IPS-NIHi7 (cell line): ENCODE measurements around the gene CACNA1B.
A peak's percentile ranks its signal among the peaks of the same experiment; 100 is the strongest.

Experiments
- DNase-seq: peaks from one replicate; pipeline ENCODE4 v3.0.0; 2012; ENCODE audit warnings: mixed read lengths; ENCODE audit errors: extremely low spot score

Gene CACNA1B

DNA sequence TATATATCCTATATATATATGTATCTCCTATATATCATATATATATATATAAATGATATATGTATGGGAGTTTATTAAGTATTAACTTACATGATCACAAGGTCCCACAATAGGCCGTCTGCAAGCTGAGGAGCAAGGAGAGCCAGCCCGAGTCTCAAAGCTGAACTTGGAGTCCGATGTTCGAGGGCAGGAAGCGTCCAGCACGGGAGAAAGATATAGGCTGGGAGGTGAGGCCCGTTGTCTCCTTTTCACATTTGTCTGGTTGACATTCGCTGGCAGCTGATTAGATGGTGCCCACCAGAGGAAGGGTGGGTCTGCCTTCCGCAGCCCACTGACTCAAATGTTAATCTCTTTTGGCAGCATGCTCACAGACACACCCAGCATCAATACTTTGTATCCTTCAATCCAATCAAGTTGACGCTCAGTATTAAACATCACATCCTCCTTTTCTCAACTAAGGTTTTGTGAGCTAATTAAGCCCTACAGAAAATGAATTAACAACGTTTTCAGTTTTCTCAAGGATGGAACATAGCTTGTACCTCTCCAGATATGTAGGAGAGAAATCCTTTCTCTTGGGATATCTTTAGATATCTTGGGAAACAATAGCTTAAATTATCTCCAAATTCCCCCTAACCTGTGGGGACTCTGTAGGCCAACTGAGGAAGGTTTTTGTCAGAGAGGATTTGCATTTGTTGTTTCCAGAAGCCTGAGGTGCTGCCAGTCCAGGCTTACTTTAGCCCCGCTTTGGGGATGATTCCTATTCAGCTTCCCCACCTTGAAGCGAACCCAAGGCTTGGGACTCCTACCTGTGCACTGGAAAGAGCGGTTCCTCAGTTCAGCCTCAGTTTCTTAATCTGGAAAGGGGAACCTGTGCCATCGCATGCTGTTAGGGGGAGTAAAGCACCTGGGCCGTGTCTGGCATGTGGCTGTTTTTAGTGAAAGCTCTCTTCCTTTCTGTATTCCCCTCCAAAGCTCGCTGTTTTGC is 163.2 kb downstream of the CACNA1B start:
- no peak for DNase-seq

DNA sequence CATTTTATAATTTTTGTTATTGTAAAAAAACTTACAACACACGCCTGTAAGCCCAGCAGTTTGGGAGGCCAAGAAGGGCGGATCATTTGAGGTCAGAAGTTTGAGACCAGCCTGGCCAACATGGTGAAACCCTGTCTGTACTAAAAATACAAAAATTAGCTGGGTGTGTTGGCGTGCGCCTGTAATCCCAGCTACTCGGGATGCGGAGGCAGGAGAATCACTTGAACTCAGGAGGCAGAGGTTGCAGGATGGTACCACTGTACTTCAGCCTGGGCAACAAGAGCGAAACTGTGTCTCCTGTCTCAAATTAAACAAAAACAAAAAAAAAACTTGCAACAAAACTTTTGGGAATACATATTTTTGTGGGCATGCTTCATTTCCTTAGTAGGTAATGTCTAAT is 164.6 kb downstream of the CACNA1B start:
- DNase-seq: no peak

DNA sequence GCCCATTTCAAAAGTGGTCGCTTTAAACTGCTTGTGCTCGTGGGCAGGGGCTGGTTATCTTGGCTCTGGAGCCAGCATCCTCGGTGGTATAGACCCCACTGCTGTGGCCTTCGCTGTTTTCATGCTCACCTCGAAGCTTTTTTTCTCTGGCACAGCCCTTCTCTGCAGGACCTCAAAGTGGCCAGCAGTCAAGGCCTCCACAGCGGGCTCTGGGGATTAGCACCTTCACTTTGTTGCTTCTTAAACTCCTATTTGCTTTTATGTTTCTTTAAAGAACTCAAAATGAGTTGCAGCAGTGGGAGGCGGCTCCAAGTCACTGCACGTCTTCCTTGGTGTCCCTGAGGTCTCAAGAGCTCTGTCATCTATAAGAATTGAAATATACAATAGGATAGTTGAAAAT is 165.1 kb downstream of the CACNA1B start:
- DNase-seq: peak; percentile 14

DNA sequence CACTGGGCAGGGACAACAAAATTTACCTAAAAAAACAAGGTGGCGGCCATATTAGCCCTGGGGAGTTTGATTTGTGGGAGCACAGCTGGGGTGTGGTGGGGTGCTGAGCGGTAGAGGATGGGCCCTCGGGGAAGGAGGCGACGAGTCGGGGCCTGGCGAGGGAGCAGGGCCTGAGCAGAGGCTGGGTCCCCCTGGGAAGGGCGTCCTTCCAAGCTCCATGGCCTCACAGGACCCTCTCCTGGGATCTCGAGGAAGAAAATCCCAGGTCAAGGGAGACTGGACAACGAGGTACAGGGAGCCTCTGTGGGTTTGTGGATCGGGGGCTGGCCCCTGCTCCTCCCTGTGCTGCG is 165.5 kb downstream of the CACNA1B start:
- no peak for DNase-seq

DNA sequence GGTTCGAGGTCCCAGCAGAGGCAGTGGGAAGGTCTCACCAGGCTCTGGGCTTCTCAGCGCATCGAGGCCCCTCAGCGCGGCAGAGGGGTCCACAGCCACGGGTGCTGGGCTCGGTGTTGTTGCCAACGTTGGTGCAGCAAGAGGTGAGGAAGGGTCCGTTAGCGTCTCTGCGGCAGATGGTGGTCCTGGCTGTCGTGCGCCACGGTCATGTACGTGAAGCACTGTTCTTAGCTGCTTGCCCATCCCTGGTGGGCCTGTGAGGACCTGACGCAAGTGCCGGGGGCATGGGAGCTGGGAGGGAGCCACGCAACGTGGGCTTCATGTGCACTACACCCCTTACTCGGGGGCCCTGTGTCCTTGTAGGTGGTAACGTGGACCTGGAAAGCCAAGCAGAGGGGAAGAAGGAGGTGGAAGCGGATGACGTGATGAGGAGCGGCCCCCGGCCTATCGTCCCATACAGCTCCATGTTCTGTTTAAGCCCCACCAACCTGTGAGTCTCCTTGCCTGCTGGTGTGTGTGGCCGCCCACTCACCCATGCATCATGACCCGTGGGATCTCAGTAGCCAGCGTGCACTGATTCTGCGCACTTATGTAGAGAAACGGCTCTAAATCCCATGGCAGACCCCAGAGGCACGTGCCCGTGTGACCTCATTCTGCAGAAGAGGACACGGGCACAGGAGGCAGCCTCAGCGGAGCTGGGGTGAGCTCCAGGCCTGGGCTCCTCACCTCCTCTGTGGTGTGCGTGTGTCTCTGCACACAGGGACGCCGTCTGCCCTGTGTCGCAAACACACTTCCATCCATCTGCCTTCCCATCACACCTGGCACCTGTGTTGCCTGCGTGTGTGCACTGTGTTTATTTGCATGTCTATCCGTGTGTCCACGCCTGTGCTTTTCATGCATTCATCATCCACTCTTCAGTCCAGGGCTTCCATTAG is 166.1 kb downstream of the CACNA1B start:
- DNase-seq: peak; percentile 5

DNA sequence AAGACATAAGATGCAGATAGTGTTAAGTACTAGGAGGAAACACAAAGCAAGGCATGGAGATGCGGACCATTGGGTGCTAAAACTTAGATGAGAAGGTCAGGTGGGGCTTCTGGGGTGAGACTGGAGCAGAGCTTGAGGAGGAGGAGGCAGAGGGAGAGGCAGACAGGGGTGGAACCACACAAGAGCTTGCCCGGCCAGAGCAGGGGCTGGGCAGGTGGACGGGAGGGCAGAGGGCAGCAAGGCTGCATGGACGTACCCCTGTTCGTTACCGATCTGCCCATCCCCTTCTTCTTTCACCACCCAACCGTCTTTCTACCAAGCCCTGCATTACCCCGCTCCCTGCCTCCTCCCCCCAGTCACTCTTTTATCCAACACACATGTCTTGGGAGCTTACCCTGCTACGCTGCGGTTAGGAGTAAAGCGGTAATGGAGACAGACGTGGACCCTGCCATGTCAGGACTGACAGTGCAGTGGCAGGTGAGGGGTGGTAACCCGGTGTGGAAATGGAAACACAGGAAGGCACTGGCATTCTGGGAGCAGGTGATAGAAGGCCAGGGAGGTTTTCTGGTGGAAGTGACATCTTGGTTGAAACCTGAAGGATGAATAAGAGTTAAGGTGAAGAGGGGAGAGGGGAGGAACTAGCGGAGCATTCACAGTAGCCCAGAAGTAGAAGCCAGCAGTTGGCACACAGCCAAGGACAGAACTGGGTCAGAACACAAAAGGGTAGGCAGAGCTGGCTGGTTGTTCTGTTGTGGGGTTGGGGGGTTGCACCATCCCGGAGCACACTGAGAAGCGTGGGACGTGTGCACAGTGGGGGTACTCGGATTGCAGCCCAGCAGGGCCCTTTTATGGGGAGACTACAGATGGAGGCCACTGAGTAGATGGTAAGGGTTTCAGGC is 167.2 kb downstream of the CACNA1B start:
- peak; percentile 6 for DNase-seq

DNA sequence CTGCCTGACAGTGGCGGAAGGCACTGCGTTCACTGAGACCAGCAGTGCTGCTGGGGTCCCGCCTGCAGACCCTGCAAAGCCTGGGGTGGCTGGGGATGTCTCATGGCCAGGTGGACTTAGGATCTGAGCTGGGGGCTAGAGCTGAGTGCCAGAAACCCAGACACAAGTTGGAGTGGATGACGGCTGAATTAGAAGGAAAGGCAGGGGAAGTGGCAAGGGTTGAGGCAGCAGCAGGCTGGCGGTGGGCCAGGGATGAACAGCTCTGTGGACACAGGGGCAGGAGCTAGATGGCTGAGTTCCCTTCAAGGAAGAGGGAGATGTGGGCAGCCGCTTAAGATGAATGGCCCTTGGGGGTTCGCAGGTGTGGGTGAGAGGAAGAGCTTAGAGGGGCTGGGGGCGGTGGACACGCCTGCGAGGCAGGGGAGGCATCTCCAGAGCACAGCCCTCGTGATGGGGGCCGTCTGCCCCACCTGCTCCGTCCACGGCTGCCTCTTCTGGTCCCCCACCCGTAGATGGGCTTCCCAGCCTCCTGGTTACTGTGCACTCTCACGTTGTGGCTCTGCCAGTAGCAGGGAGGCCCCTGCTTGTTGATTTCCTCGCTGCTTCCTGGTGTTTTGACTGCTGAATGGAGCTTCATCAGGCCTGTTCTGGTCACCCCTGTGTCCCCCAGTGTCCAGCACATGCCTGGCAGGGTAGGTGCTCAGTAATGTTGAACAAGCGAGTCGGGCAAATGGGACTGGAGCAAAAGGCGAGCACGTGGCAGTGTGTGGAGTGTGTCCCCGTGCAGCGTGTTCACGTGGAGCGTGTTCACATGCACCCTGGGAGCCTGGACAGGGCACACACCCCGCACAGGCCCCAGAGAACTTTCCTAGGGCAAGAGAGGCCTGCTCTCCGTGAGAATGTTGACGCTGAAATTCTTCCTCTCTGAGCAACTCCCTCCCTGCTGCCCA is 168.2 kb downstream of the CACNA1B start:
- peak; percentile 7 for DNase-seq

DNA sequence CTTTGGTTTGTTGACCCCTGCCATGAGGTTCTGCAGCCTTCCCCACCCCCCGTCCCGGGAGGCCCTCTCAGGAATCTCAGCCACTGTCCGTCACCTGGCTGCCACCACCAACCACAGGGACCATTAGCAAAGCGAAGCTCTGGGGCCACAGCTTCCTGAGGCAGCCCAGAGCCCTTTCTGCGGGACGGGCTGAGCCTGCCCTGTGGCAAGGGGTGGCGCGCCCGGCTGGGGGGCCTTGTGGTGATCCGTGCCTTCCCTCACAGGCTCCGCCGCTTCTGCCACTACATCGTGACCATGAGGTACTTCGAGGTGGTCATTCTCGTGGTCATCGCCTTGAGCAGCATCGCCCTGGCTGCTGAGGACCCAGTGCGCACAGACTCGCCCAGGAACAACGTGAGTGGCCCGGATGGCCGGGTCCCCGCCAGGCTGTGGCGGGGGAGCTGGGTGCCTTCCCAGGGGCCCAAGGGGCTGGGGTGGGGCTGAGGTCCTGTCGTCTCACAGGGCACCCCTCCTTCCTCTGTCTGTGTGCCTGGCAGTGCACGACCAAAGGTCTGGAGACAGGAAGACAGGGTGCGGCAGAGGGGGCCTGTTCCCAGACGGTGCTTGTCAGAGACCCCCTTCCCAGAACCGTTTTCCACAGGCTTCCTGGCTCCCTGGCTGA is 169.2 kb downstream of the CACNA1B start:
- DNase-seq: peak; percentile 8

DNA sequence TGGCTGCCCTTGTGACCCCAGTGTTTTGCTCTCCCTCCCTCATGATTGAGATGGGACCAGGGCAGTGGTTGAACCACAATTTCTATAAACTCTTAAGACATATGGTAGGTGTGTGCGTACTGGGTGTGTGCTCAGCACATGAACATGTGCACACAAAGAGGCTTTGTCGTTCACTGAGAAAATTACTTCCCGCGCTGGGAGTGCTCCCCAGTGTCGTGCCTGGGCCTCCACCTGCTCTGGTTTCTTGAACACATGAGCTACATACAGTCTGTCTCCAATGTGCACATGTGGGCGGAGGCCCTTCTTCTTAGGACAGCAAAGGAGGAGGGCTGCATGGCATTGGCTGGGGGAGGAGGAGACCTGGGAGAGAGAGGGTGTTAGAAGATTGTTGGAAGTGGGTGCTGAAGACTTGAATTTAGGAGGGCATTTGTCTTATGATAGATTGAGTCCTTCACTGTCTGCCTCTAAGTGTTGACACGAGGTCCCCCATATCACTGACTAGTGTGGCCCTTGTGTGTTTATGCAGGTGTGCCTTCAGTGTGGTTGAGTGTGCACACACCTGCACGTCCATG is 170.0 kb downstream of the CACNA1B start:
- DNase-seq: no peak

DNA sequence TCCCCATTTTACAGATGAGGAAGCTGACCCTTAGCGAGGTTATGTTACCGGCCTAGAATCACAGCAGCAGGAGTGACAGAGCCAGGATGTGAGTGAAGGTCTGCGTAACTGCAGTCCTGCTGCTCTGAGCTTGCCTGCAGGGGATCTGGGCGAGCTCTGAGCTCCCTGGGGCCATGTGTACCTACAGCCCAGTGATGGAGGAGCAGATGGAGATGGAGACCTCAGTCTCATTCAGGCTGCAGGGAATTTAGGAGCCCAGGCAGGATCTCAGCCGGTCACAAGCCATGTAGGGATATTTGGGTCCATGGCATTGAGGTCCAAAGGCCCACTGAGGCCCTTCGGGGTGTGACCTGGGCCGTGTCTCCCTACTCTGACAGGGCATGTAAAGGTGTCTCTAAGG is 170.6 kb downstream of the CACNA1B start:
- DNase-seq: no peak

DNA sequence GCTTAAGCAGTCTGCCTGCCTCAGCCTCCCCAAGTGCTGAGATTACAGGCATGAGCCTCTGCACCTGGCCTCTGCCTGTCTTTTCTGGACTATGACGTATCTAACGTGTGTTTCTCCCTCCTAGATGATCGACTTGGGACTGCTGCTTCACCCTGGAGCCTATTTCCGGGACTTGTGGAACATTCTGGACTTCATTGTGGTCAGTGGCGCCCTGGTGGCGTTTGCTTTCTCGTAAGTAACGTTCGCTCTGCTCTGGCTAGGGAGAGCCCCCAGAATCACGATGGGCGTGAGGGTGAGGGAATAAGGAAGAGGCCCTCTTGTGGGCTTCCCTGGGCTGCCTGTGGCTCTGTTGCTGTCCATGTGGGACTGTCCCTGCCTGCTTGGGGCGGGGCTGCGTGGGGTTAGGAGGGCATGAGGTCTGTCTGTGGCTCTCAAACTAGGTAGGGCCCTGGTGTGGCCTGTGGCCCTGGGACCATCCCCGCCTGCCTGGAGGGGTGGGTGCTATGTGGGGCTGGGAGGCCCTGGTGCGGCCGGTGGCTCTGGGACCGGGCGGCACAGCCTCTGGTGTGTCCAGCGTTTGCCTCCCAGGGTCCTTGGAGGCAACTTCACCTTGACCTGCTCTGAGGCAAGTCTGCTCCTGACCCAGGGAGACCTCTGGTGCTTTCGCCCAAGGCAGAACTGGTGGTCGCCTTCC is 171.7 kb downstream of the CACNA1B start:
- DNase-seq: peak; percentile 4

DNA sequence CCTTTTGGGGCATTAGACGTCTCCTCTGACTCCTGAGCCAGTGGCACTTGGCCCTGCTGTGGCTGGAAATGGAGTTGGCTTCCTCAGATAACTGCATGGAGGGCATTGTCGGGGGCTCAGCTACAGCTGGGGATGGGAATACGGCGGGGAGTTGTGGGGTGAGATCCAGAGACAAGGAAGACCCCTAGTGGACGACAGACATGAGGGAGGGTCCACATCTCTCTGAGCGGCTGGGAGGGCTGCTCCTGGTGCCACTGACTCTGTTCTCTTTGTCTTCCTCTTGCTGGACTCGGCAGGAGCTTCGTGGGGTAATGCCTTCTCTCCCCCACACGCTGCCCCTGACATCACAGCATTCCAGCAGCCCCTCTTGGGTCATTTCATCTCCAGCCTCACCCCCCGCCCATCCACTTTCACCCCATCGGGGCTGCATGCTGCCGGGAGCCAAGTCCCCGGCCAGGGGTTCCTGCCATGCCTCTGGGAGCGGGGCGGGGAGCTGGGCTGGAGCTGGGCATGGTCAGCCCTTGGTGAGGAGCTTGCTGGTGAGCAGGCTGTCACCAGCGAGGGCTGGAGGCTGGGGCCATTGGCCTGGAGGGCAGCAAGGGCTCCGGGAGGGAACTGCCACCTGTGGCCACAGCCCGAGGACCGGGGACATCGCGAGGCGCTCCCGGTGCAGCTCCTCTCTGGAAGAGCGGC is 172.3 kb downstream of the CACNA1B start:
- peak; percentile 15 for DNase-seq

DNA sequence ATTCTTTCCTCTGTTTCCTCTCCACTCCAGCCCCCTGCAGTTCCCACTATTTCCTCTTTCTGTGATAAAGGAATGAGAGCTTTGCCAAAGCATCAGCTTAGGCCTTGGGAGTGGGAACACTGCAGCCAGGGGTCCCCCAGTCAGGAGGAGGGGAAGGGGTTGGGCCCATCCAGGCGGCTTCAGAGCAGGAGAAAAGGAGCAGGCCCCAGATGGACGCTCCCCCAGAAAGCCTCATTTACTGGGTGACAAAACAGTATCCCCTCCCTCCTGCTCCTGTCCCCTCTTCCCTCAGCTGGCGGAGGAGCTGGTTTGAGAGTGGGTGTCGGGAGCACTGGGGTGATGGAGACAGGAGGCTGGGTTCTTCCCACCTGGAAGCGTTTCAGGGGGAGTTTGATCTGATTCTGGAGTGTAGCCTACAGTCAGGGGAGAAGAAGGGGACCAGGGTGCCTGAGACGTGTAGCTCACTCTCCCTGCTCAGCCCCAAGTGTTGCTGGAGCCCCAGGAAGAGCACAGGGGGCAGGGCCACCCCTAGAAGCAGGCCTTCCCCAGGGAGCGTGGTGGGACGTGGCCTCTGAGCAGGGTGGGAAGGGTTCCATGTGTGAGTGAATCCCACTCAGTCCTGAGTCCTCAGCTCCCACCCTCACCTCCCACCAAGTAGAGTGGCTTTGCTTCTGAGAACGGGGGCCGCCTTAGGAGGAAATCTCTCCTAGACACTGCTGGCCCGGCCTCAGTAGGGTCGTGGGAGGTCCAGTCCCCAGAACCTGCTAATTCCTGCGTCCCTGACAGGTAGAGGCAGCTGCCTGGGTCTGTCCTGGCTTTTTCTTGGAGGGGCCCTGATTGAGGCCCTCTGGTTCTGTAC is 173.1 kb downstream of the CACNA1B start:
- peak; percentile 9 for DNase-seq

DNA sequence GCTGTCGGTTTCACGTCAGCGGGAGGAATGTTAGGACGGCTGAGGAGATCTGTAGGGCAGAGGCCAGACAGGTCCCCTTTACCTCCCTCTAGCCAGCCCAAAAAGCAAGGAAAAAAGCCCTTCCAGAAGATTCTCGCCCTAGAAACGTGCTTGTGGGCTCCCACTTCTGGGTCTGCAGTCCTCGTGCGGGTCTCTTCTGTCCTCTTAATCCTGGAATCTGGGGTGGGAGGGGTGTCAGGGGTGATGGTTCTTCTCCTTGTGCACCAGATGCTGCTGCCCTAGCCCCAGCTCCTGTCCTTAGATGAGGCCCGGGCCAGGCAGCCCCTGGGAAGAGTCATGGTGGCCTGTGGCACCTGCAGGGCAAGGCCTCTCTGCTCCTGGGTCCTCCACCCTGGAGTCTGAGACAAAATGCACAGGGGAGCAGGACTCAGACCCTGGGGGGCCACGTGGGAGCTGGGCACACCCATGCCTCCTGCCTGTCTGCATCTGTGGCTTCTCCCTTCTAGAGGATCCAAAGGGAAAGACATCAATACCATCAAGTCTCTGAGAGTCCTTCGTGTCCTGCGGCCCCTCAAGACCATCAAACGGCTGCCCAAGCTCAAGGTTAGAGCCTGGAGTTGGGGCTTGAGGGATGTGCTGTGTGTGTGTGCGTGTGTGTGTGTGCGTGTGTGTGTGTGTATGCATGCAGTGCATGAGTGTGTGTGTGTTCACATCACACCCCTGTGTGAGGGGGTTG is 174.2 kb downstream of the CACNA1B start:
- DNase-seq: peak; percentile 6

DNA sequence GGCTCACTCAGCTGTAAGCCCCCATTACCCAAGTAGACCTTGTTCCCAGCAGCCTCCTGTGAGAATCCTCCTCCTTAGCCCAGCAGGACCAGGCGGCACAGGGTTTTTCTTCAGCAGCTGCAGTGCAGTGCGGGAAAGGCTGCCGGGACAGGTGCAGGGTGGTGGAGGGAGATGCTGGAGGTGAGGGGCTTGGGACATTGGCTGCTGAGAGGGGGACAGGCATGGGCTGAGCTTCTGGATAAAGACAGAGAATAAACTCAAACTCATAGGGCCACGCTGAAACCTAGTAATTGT is 174.7 kb downstream of the CACNA1B start:
- DNase-seq: no peak

DNA sequence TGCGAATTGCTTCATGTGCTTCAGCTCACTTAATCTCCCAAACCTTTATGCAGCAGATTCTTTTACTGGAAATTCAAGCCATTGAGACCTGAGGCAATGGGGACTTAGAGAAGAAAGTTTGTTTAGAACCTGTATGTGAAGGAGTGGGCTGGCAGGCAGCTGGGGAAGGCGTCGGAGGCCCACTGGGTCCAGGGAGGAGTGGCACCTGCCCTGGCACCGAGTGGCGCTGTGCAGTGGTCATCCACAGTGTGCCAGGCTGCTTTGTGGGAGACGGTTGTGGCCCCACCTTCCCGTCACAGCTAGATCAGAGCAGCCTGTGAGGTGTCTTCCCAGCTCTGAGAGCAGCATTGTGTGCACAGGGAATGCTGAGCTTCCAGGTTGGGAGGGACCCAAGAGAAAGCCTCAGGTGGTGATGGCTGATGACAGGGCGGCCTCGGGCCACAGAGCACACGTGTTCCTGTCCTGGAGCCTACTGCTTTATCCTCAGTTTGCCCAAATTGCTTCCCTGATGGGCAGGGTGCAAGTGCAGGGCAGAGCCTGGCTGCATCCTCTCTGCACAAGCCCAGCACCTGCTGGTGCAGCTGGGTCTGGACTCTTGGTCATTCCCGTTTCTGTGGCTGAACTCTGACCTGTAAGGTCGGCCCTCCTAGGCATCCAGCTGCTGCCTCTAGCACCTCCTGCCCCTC is 175.2 kb downstream of the CACNA1B start:
- no peak for DNase-seq
